Measurements from ENCODE around the gene MCCC2.
"Not testable (repeated sequence)": the region's sequence is repeated elsewhere in the genome, so short reads cannot be mapped to it uniquely, and the experiment has no call there.

Gene MCCC2

DNA sequence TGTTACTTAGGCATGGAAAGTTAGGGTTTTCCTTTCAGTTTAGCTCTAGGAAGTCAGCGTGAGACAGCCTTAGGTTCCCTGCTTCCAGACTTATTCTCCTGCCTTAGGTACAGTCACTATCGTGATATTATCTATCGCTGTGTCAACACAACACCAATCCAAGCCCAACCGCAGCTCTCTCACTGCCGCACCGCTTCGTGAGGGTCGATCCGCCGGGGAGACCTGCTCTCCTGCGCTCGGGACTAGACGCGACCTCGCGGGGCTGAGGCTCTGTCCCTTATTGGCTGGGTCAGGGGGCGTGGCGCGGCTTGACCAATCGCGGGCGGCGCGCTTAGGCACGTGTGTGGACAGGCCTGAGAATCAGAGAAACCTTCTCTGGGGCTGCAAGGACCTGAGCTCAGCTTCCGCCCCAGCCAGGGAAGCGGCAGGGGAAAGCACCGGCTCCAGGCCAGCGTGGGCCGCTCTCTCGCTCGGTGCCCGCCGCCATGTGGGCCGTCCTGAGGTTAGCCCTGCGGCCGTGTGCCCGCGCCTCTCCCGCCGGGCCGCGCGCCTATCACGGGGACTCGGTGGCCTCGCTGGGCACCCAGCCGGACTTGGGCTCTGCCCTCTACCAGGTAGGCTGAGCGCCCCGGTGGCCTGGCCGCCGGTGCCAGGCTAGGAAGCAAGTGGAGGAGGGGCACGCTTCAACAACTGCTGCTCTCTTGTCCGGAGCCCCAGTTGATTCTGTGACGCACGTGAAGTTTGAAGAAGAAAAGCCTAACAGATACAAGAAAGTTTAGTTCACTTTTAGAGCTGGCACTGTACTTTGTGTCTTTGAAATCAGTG, at the start of gene MCCC2:
Gene MCCC2 (plus strand): TSS at position 400 of the 825 bp plus-strand sequence. CDS start 86 bp downstream, at position 486.
- FAIRE-seq: no peak

DNA sequence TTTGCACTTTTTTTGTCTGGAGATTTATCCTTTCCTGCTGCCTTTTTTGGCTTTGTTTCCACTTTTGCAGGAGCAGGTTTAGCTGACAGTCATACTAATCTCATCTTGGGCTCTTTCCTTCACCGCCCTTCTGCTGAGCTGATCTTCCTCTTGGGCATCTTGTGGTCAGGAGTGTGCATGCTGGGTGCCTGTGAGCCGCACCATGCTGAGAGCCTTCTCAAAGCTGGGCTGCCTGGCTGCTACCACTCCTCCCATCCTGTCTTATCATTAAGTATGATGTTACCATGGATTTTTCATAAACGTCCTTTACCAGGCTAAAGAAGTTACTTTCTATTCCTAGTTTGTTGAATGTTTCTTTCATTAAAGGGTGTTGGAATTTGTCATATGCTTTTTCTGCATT, 49.5 kb upstream of the MCCC2 start:
- FAIRE-seq: no peak

DNA sequence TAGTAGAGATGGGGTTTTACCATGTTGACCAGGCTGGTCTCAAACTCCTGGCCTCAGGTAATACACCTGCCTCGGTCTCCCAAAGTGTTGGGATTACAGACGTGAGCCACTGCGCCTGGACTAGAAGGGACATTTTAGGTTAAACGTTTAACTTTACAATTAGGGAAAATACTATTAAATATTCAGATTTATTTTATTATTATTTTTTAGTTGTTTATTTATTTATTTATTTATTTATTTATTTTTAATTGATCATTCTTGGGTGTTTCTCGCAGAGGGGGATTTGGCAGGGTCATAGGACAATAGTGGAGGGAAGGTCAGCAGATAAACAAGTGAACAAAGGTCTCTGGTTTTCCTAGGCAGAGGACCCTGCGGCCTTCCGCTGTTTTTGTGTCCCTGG, 36.3 kb upstream of the MCCC2 start:
- not testable (repeated sequence) for FAIRE-seq

- FAIRE-seq: not testable (repeated sequence)
Observed at GRCh38 chr5:71551582-71551981, 35.6 kb upstream of the MCCC2 start.

- not testable (repeated sequence) for FAIRE-seq
Observed at GRCh38 chr5:71552026-71552749, 35.0 kb upstream of the MCCC2 start.

GRCh38 chr5:71563161-71563560, 24.0 kb upstream of the MCCC2 start:
- no peak for FAIRE-seq

DNA sequence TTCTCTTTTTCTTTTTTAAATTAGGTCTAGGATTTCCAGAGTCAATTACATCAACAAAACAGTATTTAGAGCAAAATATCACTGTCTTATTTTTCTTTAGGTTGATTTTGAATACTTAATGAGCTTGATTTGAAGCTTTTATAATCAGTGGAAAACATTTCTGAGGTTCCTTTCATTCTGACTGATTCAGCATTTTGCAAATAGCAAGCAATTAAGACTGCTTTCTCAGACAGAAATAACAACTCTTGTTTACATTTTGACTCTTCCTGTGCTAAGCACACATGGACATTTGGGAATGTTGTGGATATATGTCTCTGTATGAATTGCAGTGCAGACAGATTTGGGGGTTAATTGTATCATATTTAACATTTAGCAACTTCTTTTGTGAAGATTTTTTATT, 22.2 kb upstream of the MCCC2 start:
- no peak for FAIRE-seq

DNA sequence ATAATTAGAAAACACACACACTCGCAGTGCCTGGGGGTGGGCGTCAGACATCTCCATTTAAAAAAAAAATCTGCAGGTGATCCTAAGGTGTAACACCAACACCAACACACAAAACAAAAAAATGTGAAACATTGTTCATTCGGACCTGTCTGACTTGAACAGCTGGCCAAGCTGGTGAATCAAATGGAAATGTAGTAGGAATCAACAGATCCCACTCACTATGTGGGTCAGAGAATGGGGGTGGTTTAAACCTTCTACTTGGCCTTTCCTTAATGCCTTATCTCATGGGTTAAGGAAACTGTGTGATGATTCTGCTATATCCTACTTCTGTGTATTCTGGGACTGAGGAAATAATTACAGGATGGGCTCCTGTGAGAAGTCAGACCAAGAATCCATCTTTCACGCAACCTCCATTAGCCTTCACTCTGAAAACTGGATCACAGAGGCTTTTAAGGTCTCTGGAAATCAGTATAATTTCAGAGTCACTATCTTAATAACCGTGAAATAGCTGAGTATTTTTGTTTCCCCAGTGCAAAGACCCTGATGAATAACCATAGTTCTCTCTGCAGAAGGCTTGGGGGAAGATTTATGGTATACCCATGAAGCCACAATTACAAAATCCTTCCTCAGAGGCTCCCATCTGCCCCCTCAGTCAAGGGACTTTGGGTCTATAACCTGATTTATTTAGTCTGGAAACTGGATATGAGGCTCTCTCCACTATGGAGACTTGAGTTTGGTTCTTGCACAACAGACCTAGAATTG, 17.2 kb upstream of the MCCC2 start:
- no peak for FAIRE-seq

DNA sequence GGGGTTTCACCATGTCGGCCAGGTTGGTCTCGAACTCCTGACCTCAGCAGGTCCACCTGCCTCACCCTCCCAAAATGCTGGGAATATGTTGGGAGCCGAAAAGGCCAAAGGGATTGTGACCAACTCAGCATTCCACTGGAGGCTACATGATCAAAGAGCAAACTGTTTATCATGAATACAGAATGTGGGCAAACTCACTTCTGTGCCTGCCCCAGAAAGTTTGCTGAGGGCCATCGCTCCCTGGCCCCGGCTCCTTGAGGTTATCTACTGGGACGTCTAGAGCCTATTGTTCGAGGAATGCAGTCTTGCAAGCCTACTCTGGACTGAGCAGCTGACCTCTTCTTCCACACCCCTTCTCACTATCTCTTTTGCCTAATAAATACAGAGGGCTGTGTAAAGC, 15.3 kb upstream of the MCCC2 start:
- not testable (repeated sequence) for FAIRE-seq

- no peak for FAIRE-seq
Observed at GRCh38 chr5:71573591-71573990, 13.5 kb upstream of the MCCC2 start.

DNA sequence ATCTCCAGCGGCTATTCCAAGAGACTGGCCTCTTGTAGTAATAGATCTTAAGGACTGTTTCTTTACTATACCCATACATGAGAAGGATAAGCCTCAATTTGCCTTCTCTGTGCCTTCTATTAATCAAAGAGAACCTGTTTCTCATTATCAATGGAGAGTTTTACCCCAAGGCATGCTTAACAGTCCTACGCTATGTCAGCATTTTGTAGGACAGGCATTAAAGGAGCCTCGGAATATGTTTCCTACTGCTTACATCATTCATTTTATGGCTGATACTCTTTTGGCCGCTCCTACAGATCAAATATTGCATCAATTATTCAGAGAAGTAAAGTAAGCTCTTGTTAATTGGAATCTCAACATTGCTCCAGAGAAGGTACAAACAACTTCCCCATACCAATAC, 11.6 kb upstream of the MCCC2 start:
- not testable (repeated sequence) for FAIRE-seq

GRCh38 chr5:71576241-71576640, 10.9 kb upstream of the MCCC2 start:
- FAIRE-seq: no peak

GRCh38 chr5:71577839-71578238, 9.3 kb upstream of the MCCC2 start:
- FAIRE-seq: not testable (repeated sequence)

DNA sequence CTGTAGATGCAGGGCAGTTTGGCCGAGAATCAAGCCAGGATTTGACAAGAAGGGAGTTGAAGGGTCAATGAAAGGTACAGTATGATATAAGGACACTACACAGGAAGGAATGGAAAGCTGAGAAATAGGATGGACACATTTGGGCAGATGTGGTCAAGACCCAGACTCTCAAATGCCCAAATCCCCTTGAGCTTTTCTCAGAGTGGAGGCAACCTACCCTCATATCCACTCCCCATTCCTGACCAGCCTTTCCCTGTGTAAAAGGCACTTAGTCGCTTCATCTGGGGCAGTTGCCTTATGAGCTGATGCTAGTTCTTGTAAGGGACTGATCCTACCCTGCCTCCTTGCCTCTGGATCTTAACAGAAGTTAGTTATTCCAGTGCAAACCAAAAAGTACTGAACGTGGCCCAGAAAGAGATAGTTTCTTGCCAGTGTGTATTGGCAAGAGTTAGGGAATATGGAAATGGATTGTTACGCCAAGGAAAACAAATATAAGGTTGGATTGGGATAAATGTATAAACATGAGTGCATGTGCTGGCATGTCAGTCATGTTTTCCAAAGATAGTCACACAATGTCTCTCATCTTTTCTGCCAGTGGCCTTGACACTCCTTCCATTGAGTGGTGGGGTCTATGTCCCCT, 4.1 kb upstream of the MCCC2 start:
- no peak for FAIRE-seq

- FAIRE-seq: no peak
Observed at GRCh38 chr5:71586052-71586940, 844 bp upstream of the MCCC2 start.

- FAIRE-seq: no peak
Observed at GRCh38 chr5:71587766-71588532, 809 bp downstream of the MCCC2 start.

DNA sequence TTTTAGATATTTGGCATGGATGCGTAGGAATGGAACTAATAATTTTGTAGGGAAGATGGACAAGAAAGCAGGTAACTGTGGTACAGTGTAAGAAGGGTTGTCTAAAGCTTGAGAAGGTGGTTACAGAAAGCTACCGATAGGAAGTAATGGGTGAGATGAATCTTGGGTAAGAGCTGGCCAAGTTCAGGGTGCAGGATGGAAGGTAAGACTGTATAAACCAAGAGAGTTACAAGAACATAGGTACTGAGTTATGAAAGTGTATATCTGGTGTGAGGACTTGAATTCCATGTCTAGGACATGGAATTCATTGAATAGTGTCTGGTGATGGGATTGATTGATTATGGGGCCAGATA, 1.4 kb downstream of the MCCC2 start:
- FAIRE-seq: no peak

- FAIRE-seq: no peak
Observed at GRCh38 chr5:71589903-71590302, 2.8 kb downstream of the MCCC2 start.

DNA sequence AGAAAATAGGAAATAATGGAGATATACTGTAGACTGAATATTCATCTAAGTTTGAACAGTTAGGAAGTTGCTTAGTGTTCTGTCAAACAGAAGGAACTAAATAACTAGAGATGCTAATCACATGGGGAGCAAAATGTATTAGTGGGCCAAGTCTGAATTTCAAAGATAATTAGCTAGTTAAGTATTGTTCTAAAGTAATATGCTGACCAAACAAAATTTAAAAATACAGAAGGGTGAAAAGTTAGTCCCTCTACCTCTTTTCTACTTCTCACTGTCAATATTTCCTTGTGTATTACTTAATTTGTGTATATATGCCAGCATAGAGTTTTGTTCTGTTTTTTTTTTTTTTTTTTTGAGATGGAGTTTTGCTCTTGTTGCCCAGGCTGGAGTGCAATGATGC, 4.0 kb downstream of the MCCC2 start:
- FAIRE-seq: no peak

- FAIRE-seq: no peak
Observed at GRCh38 chr5:71596169-71596568, 9.0 kb downstream of the MCCC2 start.

DNA sequence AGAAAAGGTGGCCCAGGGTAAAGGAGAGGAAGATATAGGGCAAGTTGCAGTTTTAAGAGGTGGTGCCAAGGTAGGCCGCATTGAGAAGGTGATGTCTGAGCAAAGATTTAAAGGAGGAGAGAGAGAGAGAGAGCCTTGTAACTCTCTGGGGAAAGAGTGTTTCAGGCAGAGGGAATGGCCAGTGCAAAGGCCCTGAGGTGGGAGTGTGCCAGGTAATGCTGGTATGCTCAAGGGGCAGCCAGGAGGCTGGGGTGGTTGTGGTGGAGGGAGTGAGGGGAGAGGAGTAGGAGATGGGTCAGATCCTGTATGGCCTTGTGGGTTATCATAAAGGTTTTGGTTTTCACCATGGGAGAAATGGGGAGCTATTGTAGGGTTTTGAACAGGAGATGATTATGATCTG, 9.9 kb downstream of the MCCC2 start:
- FAIRE-seq: no peak

All from colon (tissue), 2 donors.